ENCODE measurements around the gene GZF1.

GZF1 gene

GRCh38 chr20:23413862-23414422 is 52.0 kb downstream of the GZF1 start:
- ChIA-PET CTCF (interaction anchor here (1.4 to 9.8 kb wide), 2 partner anchors 10 to 28 kb away, joined by 4 to 73 read pairs; no protein-coding TSS in a partner anchor), POLR2A (no interaction called here)
- no peak for TF ChIP-seq CTCF (IDR thresholded peaks at IDR 0.05; ENCODE audit: control extremely low read depth, extremely low read depth, low read depth, missing control alignments)
- no peak for DNase-seq (ENCODE audit: extremely low spot score)

GRCh38 chr20:23414526-23415188 is 52.7 kb downstream of the GZF1 start:
- DNase-seq (ENCODE audit: extremely low spot score), result no peak
- CTCF ChIA-PET, result interaction anchor here (1.4 to 9.8 kb wide), 3 partner anchors 10 to 27 kb away, joined by 4 to 73 read pairs (median 4); no protein-coding TSS in a partner anchor
- POLR2A ChIA-PET, result no interaction called here
- no peak for TF ChIP-seq CTCF (IDR thresholded peaks at IDR 0.05; ENCODE audit: control extremely low read depth, extremely low read depth, low read depth, missing control alignments)

- POLR2A ChIA-PET, result no interaction called here
- no peak for DNase-seq (ENCODE audit: extremely low spot score)
- no peak for TF ChIP-seq CTCF (IDR thresholded peaks at IDR 0.05; ENCODE audit: control extremely low read depth, extremely low read depth, low read depth, missing control alignments)
- CTCF ChIA-PET, result interaction anchor here (0.8 to 9.8 kb wide), 6 partner anchors 11 to 60 kb away, joined by 3 to 73 read pairs (median 4); no protein-coding TSS in a partner anchor
Measured at GRCh38 chr20:23415555-23415954, 53.6 kb downstream of the GZF1 start.

GRCh38 chr20:23415959-23416583 is 54.1 kb downstream of the GZF1 start:
- TF ChIP-seq CTCF (IDR thresholded peaks at IDR 0.05; ENCODE audit: control extremely low read depth, extremely low read depth, low read depth, missing control alignments), result no peak
- ChIA-PET POLR2A (no interaction called here), CTCF (interaction anchor here (0.8 to 9.8 kb wide), 6 partner anchors 12 to 61 kb away, joined by 3 to 73 read pairs (median 4); no protein-coding TSS in a partner anchor)
- no peak for DNase-seq (ENCODE audit: extremely low spot score)

GRCh38 chr20:23417861-23418260 is 55.9 kb downstream of the GZF1 start:
- ChIA-PET CTCF (interaction anchor here (0.8 to 9.8 kb wide), 8 partner anchors 9 to 68 kb away, joined by 3 to 73 read pairs (median 4); no protein-coding TSS in a partner anchor), POLR2A (interaction anchor here (1.0 kb wide), 1 partner anchor 10 kb away, joined by 4 read pairs; no protein-coding TSS in a partner anchor)
- no peak for TF ChIP-seq CTCF (IDR thresholded peaks at IDR 0.05; ENCODE audit: control extremely low read depth, extremely low read depth, low read depth, missing control alignments)
- DNase-seq (ENCODE audit: extremely low spot score), result no peak

- TF ChIP-seq CTCF (IDR thresholded peaks at IDR 0.05; ENCODE audit: control extremely low read depth, extremely low read depth, low read depth, missing control alignments), result no peak
- no peak for DNase-seq (ENCODE audit: extremely low spot score)
- POLR2A ChIA-PET, result no interaction called here
- CTCF ChIA-PET, result interaction anchor here (0.8 to 9.8 kb wide), 9 partner anchors 10 to 62 kb away, joined by 3 to 73 read pairs (median 5); no protein-coding TSS in a partner anchor
Measured at GRCh38 chr20:23419657-23419994, 57.6 kb downstream of the GZF1 start.

Data from GM10248 (cell line).